Lower leg skin (tissue), 4 donors: ENCODE data around the gene CCDC28A. TPM values are rescaled to one million over a fixed set of nuclear protein-coding genes. Genes with fewer than 3 reads are reported as not detected.

ENCODE experiments used
- DNase-seq, 2 donors: peaks; one replicate each; pipeline ENCODE4 v3.0.0-alpha.2; 2019; ENCODE audit warnings: low spot score in 2 of 2
- H3K4me3 ChIP-seq: fragments of 200-600 bp; sonication (generic); 2 replicates; pipeline ENCODE4 v1.5.1; 2017; ENCODE audit warnings: mild to moderate bottlenecking, low read depth; ENCODE audit not compliant: poor library complexity, severe bottlenecking
- CTCF ChIP-seq, 3 donors: fragments of 450-650 bp; IDR thresholded peaks; one replicate each; pipeline ENCODE4 v1.5.1; 2016; ENCODE audit warnings: antibody characterized with exemption in 3 of 3, mild to moderate bottlenecking in 3 of 3, moderate library complexity in 2 of 3
- POLR2A ChIP-seq, 2 donors: fragments of 450-650 bp; IDR thresholded peaks; one replicate each; pipeline ENCODE4 v1.6.1; 2016 to 2017; ENCODE audit warnings: antibody characterized with exemption in 2 of 2, mild to moderate bottlenecking in 1 of 2, moderate library complexity in 1 of 2
- WGBS, 2 donors: methylation state at CpG; one replicate each; pipeline ENCODE4 v1.1.5; 2018; 5-methylcytosine and 5-hydroxymethylcytosine counted together
- intact Hi-C: fragments of 100-400 bp; cut with DNase I; formaldehyde crosslinking; loops from one replicate; pipeline ENCODE4 v1.15.0; 2023; ENCODE audit warnings: low total_unique reads
- total RNA-seq, 4 donors: library from RNA; depleted of rRNA; stranded (reverse); fragments of >200 nt; gene quantifications; one replicate each; pipeline ENCODE4 v1.1.0, GENCODE V29; 2016

Gene CCDC28A
- total RNA-seq, 4 donors from 2014 or later, result 16.5 to 23.4 (median 20.6) TPM

- WGBS, 2 donors, result 87% methylated on average over 4 of the region's 4 CpGs
- TF ChIP-seq CTCF (IDR thresholded peaks at IDR 0.05) (no peak), POLR2A (IDR thresholded peaks at IDR 0.05) (no peak)
- intact Hi-C loops, result no loop called here
- no peak overlapping the region for H3K4me3 ChIP-seq
- DNase-seq, result no peak
Observed at GRCh38 chr6:138797806-138798446, 24.4 kb downstream of the CCDC28A start.

- intact Hi-C loops, result no loop called here
- DNase-seq, result no peak
- no peak overlapping the region for H3K4me3 ChIP-seq
- TF ChIP-seq POLR2A (IDR thresholded peaks at IDR 0.05), result no peak
- WGBS, 2 donors, result 59 to 80% methylated on average over 2 of the region's 2 CpGs
Observed at GRCh38 chr6:138800377-138801150, 27.0 kb downstream of the CCDC28A start.

- no peak overlapping the region for H3K4me3 ChIP-seq
- intact Hi-C loops, result no loop called here
- WGBS, 2 donors, result 80 to 87% methylated on average over 2 of the region's 2 CpGs
- no peak for DNase-seq
- TF ChIP-seq CTCF (IDR thresholded peaks at IDR 0.05) (no peak), POLR2A (IDR thresholded peaks at IDR 0.05) (no peak)
Observed at GRCh38 chr6:138803331-138803730, 29.8 kb downstream of the CCDC28A start.

GRCh38 chr6:138803861-138804260 is 30.3 kb downstream of the CCDC28A start:
- WGBS, 2 donors, result 52 to 54% methylated on average over 4 of the region's 4 CpGs
- H3K4me3 ChIP-seq, result no peak overlapping the region
- intact Hi-C loops, result no loop called here
- DNase-seq, result no peak
- TF ChIP-seq CTCF (IDR thresholded peaks at IDR 0.05), result no peak

GRCh38 chr6:138805016-138805765 is 31.6 kb downstream of the CCDC28A start:
- H3K4me3 ChIP-seq, result no peak overlapping the region
- intact Hi-C loops, result no loop called here
- DNase-seq, result no peak
- TF ChIP-seq POLR2A (IDR thresholded peaks at IDR 0.05), result no peak
- TF ChIP-seq CTCF (IDR thresholded peaks at IDR 0.05), result no peak
- 72 to 73% methylated on average over 9 of the region's 9 CpGs for WGBS, 2 donors

- intact Hi-C loops, result no loop called here
- H3K4me3 ChIP-seq, result no peak overlapping the region
- 97 to 100% methylated on average over 1 of the region's 1 CpG for WGBS, 2 donors
- TF ChIP-seq CTCF (IDR thresholded peaks at IDR 0.05) (no peak), POLR2A (IDR thresholded peaks at IDR 0.05) (no peak)
- no peak for DNase-seq
Observed at GRCh38 chr6:138806889-138807288, 33.3 kb downstream of the CCDC28A start.
